ENCODE data around the gene PMM2.
A peak's percentile ranks its signal among the peaks of the same experiment; 100 is the strongest.
"Not testable (repeated sequence)": the region's sequence is repeated elsewhere in the genome, so short reads cannot be mapped to it uniquely, and the experiment has no call there.

PMM2 gene

DNA sequence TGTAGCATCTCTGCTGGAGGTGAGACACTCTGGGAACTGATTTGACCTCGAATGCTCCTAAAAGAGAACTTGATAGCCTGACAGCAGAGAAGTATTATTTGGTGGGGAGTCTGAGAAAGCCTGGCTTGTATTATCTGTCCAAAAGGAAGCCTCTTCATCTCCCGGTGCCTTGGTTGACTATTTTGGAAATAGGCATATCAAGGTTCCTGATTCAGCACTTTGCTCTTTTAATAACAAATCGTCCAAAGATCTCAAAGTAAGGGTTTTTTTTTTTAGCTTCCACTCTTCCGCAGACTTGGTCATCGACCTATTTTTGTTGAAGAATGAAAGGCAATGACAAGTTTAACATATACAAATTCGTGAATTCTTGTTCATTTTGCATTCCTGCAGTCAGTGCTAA lies 15.0 kb upstream of the PMM2 start:
- no peak for DNase-seq (ENCODE audit: low spot score)

DNA sequence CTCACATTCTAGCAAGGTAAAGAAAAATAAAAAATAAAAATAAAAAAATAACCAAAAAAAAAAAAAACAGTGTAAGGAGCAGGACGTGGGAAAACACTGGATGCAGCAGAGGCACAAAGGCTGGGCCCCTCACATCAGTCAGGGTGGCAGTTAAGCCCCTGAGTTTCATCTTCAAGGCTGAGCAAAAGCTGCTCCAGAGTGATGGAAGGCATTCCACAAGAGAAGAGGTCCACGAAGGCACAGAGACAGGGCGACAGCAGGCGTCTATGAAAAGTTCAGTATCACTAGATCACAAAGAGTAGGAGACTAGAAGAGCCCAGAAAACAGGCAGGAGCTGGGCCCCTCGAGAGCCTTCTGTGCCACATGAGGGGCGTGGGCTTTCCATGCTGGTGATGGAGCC lies 12.2 kb upstream of the PMM2 start:
- no peak for DNase-seq (ENCODE audit: low spot score)

DNA sequence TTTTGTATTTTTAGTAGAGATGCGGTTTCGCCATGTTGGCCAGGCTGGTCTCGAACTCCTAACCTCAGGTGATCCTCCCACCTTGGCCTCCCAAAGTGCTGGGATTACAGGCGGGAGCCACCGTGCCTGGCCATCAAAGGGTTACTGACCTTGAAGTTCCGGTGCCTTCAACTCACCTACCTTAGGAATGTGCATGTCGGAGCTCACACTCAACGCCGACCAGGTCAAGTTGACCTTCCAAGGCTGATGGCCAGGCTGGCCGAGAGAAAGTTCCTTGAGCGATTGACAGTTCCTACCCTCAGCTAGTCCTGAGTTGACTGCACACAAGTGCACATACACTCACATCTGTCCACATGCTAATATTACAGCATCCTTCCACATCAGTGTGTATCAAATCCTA lies 11.3 kb upstream of the PMM2 start:
- DNase-seq (ENCODE audit: low spot score) = not testable (repeated sequence)

DNA sequence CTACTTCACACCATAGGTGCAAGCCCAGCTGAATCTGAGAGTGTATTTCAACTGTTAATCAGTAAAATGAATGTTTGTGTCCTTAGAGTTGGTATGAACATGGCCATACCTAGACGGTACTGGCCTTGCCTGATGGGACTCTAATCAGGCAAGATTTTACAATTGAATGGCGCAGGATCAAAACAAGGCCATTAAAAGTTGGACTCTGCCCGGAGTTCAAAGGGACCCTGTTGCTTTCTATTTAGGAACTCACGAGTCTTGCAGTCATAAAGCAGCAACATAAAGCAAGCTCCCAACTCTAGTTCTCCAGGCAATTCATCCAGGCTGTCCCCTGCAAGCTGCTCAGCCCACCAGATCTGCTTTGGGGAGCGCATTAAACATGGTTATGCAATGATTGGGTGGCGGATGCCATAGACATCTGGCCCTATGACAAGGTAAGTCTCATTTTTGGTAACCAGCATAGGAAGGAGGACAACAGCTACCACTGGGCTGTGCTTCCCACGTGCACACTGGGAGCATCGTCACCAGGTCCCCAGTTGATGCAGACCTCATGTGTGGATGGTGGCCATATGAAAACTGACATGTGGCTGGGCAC lies 9.0 kb upstream of the PMM2 start:
- DNase-seq (ENCODE audit: low spot score) = no peak

DNA sequence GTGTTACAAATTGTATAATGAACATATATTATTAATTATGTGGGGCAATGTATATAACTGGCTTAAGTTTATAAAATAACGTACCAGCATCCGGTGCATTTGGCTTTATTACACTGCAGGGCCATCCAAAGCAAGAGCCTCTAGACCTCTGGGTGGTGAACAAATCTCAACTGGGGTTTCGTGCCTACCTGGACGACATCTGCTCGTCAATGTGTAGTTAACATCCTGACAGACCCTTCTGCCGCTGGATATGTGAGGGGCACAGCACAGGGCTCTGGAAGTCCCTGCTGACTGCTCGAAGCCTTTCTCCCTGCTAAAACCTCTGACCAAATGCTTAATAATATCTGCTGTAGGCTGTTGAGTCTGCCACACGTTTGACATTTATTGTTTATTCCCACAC lies 2.5 kb upstream of the PMM2 start:
- no peak for DNase-seq (ENCODE audit: low spot score)

DNA sequence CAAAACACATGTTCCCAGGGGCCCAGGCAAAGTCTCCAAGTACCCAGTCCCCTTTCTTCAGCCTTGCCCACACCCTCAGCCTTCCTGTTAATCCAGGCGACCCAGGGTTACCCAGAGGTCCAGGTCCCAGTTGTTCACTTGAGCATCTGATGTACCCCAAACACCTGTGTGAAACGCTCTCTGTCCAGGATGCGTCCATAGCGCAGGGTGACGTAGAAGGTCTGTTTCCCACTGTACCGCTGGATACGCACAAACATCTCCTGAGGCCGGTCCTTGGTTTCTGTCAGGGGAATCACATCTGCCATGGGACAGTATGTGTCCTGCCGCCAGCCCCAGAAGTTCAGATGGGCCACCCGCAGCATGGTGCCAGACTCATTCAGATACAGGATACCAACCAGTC lies 1.8 kb upstream of the PMM2 start:
- no peak for DNase-seq (ENCODE audit: low spot score)

DNA sequence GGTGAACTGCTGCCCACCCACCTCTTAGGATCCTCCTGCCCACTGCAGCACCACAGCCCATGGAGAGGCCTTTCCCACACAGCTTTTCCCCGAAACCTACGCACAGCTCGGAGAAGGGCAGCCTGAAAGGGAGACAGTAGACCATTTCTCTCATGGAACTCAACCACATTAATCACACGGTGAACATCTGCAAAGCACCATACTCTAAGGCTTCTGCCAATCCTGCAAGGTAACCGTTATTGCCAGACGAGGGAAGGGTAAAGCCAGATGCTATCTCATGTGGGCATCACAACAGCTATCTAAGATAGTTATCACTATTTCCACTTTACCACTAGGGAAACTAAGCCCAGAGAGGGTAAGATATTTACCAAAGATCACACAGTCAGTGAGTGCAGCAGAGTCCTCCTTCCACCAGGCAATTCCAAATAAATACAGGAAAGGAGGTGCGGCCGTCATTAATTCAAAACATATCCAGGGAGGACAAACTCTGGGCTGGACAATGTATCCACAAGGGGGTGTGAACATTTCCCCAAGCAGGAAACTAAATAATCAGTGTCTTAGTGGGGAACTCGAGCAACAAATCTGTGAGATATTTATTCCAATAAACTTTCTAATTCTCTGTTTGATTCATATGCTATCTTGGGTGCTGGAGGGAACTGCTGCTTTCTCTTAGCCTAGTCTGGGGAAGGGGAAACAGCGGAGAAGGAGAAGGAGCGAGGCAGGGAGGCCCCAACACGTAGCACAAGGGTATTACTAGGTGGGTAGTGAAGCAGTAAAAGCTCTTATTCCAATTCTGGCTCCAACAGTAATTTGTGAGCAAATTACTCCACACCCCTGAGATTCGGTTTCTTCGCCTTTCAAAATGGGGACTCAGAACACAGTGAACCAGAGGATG lies 923 bp upstream of the PMM2 start:
- no peak for DNase-seq (ENCODE audit: low spot score)

DNA sequence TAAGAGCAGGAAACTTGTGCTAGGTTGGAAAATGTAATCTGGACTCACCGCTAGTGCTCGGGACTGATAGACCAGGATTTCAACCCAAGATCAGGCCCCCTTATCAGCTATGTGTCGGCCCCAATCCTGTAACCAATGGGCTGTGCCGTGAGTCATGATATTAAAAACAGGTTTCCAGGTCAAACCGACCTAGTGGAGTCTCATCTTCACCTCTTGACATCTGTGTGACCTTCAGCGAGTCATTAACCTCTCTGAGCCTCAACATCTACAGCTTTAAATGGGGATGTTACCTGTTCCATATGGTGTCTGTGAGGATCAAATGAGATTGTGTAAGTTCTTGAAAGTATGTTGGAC lies 512 bp downstream of the PMM2 start:
- DNase-seq (ENCODE audit: low spot score) = peak; percentile 36

DNA sequence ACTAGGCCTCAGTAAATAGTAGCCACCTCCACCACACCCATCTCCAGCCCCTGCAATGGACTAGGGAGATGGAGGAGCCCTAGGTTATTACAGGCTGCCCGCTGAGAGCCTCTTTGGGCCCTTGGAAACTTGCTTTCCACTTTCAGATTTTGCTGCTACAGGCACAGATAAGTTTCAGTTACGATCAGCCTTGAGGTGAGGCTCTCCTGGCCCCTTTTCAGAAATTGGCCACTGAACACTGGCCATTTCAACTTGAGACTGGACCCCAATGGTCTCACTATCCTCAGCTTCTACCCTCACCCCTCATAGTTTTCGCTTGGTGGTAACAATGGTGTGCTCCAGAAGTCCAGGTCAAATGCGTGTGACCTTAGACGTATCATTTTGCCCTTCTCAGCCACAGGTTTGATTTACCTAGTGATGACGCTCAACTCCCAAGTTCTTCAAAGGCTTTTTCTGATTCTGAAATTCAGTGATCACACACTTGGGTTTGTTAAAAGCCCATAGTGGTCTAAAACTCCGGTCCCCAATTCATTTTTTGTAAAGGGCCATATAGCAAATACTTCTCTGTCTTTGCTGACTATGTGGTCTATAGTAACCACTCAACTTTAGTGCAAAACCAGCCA lies 1.0 kb downstream of the PMM2 start:
- DNase-seq (ENCODE audit: low spot score) = no peak

DNA sequence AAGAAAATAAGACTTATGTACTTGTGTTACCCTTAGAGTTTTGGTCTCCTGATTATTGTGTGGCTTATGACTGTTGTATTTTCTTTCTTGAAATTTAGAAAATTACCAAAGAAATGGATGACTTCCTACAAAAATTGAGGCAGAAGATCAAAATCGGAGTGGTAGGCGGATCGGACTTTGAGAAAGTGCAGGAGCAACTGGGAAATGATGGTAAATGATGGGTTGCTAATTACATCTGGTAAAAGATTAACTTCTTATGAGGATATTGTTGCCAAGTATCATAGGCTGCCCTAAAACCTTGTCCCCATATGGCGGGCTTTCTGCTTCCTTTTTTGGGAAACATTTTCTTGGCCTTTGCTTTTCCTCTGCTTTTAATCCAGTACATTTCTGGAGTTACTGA lies 4.1 kb downstream of the PMM2 start:
- no peak for DNase-seq (ENCODE audit: low spot score)

DNA sequence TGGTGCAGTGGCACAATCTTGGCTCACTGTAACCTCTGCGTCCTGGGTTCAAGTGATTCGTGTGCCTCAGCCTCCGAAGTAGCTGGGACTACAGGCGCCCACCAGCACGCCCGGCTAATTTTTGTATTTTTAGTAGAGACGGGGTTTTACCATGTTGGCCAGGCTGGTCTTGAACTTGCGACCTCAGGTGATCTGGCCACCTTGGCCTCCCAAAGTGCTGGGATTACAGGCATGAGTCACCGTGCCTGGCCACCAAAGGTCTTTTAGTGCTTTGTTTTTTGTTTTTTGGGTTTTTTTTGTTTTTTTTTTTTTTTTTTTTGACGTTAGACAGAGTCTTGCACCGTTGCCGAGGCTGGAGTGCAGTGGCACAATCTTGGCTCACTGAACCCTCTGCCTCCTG lies 6.1 kb downstream of the PMM2 start:
- DNase-seq (ENCODE audit: low spot score) = not testable (repeated sequence)

DNA sequence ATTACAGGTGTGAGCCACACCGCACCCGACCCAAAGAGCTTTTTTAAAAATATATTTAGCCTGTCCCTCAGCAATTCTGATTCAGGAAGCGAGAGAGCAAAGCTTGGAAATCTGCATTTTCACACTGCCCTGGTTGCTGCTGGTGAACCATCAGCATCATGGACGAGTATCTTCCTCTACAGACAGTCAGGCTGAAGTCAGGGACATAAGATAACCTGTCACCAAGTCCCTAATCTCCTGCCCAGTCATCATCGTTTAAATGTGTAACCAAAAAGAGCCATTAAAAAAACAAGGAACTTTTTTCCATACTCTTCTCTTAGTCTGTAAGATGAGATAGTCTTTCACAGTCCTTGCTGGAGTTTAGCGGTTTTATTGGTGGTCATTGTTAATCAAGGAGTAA lies 6.7 kb downstream of the PMM2 start:
- no peak for DNase-seq (ENCODE audit: low spot score)

DNA sequence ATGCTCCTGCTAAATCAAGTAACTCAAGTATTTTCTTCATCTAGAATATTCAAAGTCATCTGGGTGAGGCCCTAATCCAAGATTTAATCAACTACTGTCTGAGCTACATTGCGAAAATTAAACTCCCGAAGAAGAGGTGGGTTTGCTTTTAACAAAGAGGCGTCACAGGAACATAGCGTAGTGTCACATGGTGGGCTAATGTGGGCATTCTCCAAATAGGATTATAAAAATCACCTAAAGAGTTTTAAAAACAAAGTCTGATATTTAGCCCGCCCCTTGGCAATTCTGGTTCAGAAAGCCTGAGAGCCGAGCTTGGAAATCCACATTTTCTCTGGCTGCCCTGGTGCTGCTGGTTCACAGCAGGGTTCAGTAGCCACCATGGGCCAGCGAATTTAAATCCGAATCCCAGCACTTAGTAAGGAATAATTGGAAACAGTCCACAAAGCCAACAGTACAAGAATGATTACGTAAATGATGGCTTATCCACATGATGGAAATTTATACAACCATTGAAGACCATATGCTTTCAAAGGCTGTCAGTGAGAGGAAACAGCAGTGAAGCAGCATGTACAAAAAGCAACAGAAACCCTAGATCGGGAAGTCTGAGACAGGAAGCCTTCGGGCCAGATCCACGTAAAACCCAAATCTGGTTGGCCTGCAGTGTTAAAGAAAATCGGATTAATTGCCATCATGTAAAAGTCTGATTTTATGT lies 8.8 kb downstream of the PMM2 start:
- no peak for DNase-seq (ENCODE audit: low spot score)

DNA sequence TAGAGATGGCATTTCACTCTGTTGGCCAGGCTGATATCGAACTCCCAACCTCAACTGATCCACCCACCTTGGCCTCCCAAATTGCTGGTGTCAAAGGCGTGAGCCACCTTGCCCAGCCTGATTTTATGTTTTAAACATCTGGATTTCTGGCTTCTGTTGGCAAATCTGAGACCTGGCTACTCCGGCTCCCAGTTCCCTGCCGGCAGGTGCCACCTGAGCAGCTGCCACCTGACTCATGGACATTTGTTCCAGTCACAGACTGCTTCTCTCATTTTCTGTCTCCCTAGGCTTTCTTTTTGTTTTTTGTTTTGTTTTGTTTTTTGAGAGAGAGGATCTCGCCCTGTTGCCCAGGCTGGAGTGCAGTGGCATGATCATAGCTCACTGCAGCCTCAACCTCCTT lies 9.6 kb downstream of the PMM2 start:
- DNase-seq (ENCODE audit: low spot score) = no peak

DNA sequence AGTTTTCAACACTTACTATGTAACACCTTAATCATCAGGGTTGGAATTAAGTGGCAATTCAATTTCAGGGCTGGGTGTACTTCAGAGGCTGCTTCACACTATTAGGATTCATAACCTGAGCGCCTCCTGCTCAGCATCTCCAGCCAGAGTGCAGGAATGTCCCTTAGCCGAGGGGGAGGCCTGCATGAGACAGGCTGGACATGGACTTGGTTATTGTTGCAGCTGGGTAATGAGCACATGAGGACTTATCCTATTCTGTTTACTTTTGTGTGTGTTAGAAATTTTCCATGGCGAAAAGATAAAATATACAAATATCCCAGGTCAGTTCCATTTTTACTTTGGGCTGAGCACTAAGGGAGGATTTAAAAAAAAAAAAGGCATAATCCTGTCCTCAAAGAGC lies 10.4 kb downstream of the PMM2 start:
- DNase-seq (ENCODE audit: low spot score) = no peak

DNA sequence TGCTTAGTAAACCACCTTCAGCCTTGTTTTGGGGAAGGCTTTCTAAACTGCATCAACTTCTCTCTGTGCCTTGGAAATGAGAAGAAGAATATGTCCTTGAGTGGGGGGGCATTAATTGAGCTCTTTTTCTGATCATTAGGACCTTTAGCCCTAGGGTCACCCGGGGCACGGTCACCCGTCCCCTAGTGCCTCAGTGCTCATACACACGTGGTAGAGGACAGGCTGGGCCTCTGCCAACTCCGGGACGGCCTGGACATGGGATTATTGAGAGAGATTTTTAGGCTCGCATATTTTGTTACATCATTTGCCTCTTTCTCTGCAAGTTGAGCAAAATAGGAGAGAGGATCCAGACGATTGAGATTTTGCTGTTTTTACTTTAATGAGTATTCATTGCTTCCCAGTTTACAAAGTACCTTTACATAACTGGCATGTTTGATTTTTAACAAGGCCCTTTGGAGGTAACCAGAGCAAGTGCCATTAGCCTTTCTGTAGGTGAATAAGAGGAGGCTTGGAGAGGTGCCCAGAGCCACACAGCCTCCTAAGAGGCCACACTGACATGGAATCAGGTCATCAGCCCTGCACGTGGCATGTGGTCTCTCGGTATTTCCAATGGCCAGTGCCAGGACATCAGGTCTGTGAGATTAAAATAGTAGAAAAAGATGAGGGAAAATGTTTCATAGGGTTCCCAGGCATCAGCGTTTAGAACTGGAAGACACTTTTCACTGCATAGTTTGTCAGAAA lies 11.1 kb downstream of the PMM2 start:
- no peak for DNase-seq (ENCODE audit: low spot score)

DNA sequence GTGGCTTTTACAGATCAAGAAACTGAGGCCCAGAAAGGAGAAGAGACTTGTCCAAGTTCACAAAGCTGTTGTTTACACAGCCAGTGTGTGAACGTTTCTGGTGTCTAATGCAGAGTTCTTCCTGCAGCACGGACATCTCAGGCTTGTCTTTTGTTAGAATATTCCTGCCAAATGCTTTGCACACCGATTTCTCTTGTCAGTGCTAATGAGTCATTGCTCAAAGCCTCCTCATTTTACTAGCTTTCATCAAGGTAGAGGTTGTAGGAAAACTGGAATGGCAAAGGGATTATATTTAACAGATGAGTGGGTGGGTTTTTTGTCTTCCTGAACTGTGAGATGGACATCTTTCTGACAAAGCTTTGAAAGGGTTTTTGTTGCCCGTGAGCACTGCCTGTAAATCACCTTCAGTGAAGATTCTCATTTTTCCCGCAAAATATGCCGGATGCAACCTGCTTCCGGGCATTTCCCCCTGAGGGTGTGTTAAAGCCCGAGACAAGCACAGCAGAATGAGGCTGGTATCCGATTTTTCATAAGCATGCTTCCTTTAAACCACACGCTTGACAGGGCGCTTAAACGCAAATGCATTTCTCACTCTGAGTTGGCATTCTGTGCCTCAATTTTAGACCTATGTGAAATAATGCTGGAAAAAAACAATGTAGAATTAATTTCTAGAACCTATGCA lies 14.7 kb downstream of the PMM2 start:
- DNase-seq (ENCODE audit: low spot score) = no peak

DNA sequence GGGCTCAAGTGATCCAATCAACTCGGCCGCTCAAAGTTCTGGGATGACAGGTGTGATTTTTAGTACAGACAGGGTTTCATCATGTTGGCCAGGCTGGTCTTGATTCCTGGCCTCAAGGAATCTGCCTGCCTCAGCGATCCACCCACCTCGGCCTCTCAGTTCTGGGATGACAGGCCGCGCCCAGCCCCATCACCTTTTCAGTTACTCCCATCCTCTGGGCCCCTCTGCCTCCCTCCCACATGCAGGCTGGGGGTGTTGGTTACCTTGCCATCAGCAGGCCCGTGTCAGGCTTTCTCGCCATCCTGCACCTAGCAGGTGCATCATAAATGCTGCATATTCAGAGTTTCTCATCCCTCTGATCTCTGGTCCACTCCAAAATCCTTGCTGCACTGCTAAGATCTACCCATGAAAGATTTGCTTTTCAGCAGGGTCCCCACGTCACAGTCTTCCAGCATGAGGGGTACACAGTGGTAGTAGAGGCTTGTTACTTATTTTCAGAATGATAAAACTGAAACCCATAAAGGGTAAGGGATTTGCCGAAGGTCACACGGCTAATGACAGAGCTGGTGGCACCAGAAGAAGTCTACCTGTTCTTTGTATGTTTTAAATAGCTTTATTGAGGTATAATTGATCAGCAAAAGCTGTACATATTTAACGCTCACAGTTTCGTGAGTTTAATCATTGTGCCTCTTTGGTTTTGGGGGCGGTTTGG lies 16.6 kb downstream of the PMM2 start:
- no peak for DNase-seq (ENCODE audit: low spot score)

DNA sequence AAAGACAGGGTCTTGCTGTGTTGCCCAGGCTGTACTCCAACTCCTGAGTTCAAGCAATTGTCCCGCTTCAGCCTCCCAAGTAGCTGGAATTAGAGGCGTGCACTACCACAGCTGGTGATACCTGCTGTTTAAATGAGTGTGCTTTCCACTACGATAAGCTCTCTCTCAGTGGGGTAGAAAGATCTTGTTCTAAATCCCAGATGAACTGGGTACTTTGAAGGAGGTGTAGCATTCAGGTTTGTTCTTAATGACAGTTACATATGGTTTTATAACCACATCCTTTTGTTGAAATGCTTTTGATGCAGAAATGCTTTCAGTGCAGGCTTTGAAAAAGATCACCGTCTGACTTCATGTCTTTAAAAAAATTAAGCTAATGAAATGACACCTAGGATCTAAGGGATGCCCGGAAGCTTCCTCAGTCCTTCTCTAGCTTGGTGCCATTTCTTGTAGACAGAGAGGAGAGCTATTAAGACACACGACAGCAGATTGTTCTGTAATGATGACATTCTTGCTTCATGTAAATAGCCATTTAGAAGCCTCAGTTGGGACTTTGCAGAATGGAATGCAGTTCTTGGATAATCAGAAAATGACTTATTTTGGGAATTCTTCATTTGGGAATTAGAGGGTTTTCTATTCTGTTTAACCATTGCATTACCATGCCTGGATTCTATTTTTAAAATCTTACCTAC lies 19.5 kb downstream of the PMM2 start:
- peak; percentile 47 for DNase-seq (ENCODE audit: low spot score)
